ENCODE measurements around the gene LOXL1.

The LOXL1 gene

GRCh38 chr15:73982222-73982962 lies 56.1 kb downstream of the LOXL1 start:
- peak; percentile 83 for ATAC-seq
- TF ChIP-seq TSHZ2 (CRISPR knock-in tag; IDR thresholded peaks at IDR 0.05) = no peak
- no peak for TF ChIP-seq ESRRG (CRISPR knock-in tag; IDR thresholded peaks at IDR 0.05)
- no peak for TF ChIP-seq ARNTL (CRISPR knock-in tag; IDR thresholded peaks at IDR 0.05; ENCODE audit: borderline replicate concordance, low read depth)
- no peak for TF ChIP-seq ZNF565 (CRISPR knock-in tag; conservative IDR thresholded peaks at IDR 0.05; ENCODE audit: low read depth)
- no peak for TF ChIP-seq ZFP3 (CRISPR knock-in tag; IDR thresholded peaks at IDR 0.05)
- no peak; the same call in 1 of the 2 replicates for TF ChIP-seq PATZ1 (CRISPR knock-in tag; IDR thresholded peaks at IDR 0.05; ENCODE audit: borderline replicate concordance)
- no peak for TF ChIP-seq ZNF70 (CRISPR knock-in tag; IDR thresholded peaks at IDR 0.05)
- no peak for TF ChIP-seq POU6F1 (CRISPR knock-in tag; IDR thresholded peaks at IDR 0.05; ENCODE audit: borderline replicate concordance, low read depth)
- no peak for TF ChIP-seq ZNF8 (CRISPR knock-in tag; IDR thresholded peaks at IDR 0.05)
- no peak for TF ChIP-seq BACH2 (CRISPR knock-in tag; IDR thresholded peaks at IDR 0.05; ENCODE audit: borderline replicate concordance)
- no peak for TF ChIP-seq SNAI2 (CRISPR knock-in tag; IDR thresholded peaks at IDR 0.05)
- no peak for TF ChIP-seq ISL1 (CRISPR knock-in tag; IDR thresholded peaks at IDR 0.05)

- TF ChIP-seq SNAI2 (CRISPR knock-in tag; IDR thresholded peaks at IDR 0.05) = no peak
- TF ChIP-seq ZFP3 (CRISPR knock-in tag; IDR thresholded peaks at IDR 0.05) = 0 out of 2 replicates have a peak, but pooled peaks have one; percentile 21
These were observed 57.0 kb downstream of the LOXL1 start for GRCh38 chr15:73983211-73983727.

GRCh38 chr15:73983773-73984172 lies 57.5 kb downstream of the LOXL1 start:
- no peak for TF ChIP-seq ESRRG (CRISPR knock-in tag; IDR thresholded peaks at IDR 0.05)
- no peak for TF ChIP-seq ZFP30 (CRISPR knock-in tag; IDR thresholded peaks at IDR 0.05)
- no peak for TF ChIP-seq BACH2 (CRISPR knock-in tag; IDR thresholded peaks at IDR 0.05; ENCODE audit: borderline replicate concordance)
- no peak for TF ChIP-seq RARB (CRISPR knock-in tag; IDR thresholded peaks at IDR 0.05)
- TF ChIP-seq PATZ1 (CRISPR knock-in tag; IDR thresholded peaks at IDR 0.05; ENCODE audit: borderline replicate concordance) = no peak
- no peak for TF ChIP-seq OSR1 (CRISPR knock-in tag; IDR thresholded peaks at IDR 0.05)
- TF ChIP-seq ZNF565 (CRISPR knock-in tag; conservative IDR thresholded peaks at IDR 0.05; ENCODE audit: low read depth) = no peak
- TF ChIP-seq CSRNP3 (CRISPR knock-in tag; IDR thresholded peaks at IDR 0.05) = no peak
- TF ChIP-seq CREB5 (CRISPR knock-in tag; IDR thresholded peaks at IDR 0.05; ENCODE audit: low read depth) = no peak
- no peak for TF ChIP-seq GLIS3 (CRISPR knock-in tag; IDR thresholded peaks at IDR 0.05)
- no peak for TF ChIP-seq POU6F1 (CRISPR knock-in tag; IDR thresholded peaks at IDR 0.05; ENCODE audit: borderline replicate concordance, low read depth)
- no peak for TF ChIP-seq ARNTL (CRISPR knock-in tag; IDR thresholded peaks at IDR 0.05; ENCODE audit: borderline replicate concordance, low read depth)
- TF ChIP-seq TCF4 (CRISPR knock-in tag; IDR thresholded peaks at IDR 0.05; ENCODE audit: borderline replicate concordance) = no peak
- TF ChIP-seq TSHZ2 (CRISPR knock-in tag; IDR thresholded peaks at IDR 0.05) = no peak
- no peak for TF ChIP-seq ZFP3 (CRISPR knock-in tag; IDR thresholded peaks at IDR 0.05)
- no peak for ATAC-seq

More at GRCh38 chr15:73983211-73983727, 57.0 kb downstream of the LOXL1 start:
- peak; percentile 89 for ATAC-seq
